Measurements from ENCODE around the gene KLHL28. TPM values are rescaled to one million over a fixed set of nuclear protein-coding genes. Genes with fewer than 3 reads are reported as not detected.
A peak's percentile ranks its signal among the peaks of the same experiment; 100 is the strongest.

KLHL28 gene
- total RNA-seq, 1 experiment from 2014 or later = 10.3 TPM

DNA sequence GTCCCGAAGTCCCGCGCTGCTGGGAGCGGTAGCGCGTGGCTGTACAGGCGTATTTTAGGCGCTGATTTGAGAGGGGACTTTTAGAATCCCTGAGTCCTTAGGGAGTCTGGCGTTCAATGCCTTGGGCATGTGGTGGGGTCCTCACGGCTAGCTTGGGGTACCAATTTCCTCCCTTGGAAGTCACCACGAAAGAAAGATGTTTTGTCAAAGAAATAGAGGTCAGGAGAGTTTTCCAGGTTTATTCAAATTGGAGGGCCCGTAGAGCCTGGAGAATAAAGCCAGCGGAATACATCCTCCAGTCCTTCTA, 63.9 kb downstream of the KLHL28 start:
- Histone ChIP-seq H3K79me2 (ENCODE audit: low read depth) (no peaks in the 10 kb centered on the region), H3K9me3 (ENCODE audit: insufficient read depth, low read depth) (no peaks in the 10 kb centered on the region), H3F3A (ENCODE audit: insufficient read depth, low read depth) (no peaks in the 10 kb centered on the region), H3K27me3 (ENCODE audit: insufficient read depth, low read depth) (no peaks in the 10 kb centered on the region), H3K9me2 (ENCODE audit: insufficient read depth) (no peaks in the 10 kb centered on the region), H2AFZ (peak overlapping the region; percentile 96), H3K27ac (peak overlapping the region; percentile 90), H3K4me3 (peak overlapping the region; percentile 77), H4K20me1 (ENCODE audit: insufficient read depth) (no peaks in the 10 kb centered on the region), H3K4me1 (replicated peaks; ENCODE audit: insufficient read depth) (peaks cover 14% of the 10 kb centered on the region), H3K4me2 (peak overlapping the region; percentile 78), H3K36me3 (ENCODE audit: low read depth) (no peaks in the 10 kb centered on the region)
- BruUV-seq (replicated peaks) = no TSS peak
- ChIA-PET CTCF (no interaction called here), POLR2A (ENCODE audit: unreplicated experiment) (interaction anchor here (0.6 kb wide), 1 partner anchor 215 kb away, joined by 7 read pairs; no protein-coding TSS in a partner anchor)
- DNase-seq = no peak
- TF ChIP-seq, protein P1, sequence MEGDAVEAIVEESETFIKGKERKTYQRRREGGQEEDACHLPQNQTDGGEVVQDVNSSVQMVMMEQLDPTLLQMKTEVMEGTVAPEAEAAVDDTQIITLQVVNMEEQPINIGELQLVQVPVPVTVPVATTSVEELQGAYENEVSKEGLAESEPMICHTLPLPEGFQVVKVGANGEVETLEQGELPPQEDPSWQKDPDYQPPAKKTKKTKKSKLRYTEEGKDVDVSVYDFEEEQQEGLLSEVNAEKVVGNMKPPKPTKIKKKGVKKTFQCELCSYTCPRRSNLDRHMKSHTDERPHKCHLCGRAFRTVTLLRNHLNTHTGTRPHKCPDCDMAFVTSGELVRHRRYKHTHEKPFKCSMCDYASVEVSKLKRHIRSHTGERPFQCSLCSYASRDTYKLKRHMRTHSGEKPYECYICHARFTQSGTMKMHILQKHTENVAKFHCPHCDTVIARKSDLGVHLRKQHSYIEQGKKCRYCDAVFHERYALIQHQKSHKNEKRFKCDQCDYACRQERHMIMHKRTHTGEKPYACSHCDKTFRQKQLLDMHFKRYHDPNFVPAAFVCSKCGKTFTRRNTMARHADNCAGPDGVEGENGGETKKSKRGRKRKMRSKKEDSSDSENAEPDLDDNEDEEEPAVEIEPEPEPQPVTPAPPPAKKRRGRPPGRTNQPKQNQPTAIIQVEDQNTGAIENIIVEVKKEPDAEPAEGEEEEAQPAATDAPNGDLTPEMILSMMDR (conservative IDR thresholded peaks at IDR 0.05) = no peak
- TF ChIP-seq EZH2 (IDR thresholded peaks at IDR 0.05; ENCODE audit: low read depth) = no peak
- intact Hi-C loops (cut with micrococcal nuclease; ENCODE audit: unreplicated experiment) = loop anchor here (1.0 to 5.0 kb wide), 3 partner anchors 64 to 356 kb away; partner anchors contain the start of genes FKBP3, KLHL28 and MIS18BP1

DNA sequence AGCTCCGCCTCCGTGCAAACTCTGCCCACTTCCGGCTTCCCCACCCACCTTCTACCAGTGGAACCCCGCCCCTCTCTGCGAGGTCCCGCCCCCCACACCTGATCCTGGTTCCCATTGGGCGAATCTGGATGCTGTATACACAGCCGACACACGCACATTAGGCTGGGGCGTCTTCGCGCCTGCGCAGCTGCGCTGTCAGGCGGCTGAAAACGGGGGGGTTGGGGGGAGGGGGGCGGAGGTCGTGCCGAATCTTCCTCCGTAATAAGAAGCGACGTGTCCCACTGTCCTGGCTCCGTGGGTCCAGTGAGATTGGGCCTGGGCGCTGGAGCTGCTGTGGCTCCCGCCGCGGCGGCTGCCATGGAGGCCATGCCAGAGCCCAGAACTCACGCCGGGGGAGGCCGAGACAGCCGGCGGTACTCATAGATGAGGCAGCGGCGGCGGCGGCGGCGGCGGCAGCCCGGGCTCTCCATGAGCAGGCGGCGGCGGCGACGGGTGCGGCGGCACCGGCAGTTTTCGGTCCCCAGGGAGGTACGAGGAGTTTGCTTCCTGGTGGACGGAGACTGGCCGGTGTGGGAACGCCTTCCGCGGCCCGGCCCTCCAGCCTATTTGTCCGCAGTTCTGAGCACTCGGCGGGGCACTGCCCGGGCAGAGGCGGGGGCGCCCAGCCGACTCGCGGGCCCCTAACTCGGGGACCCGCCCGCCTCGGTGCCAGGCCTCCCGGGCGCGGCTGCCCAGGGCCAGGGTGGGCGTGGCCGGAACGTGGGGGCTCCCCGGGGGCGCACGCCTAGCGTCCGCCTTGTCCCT, 64.5 kb downstream of the KLHL28 start:
- BruUV-seq (replicated peaks) = no TSS peak
- TF ChIP-seq EZH2 (IDR thresholded peaks at IDR 0.05; ENCODE audit: low read depth) = no peak
- TF ChIP-seq, protein P1 (conservative IDR thresholded peaks at IDR 0.05) = no peak
- Histone ChIP-seq H3K4me2 (peak overlapping the region; percentile 78), H3K9me3 (ENCODE audit: insufficient read depth, low read depth) (no peaks in the 10 kb centered on the region), H2AFZ (peak overlapping the region; percentile 96), H4K20me1 (ENCODE audit: insufficient read depth) (no peaks in the 10 kb centered on the region), H3K27ac (peak overlapping the region; percentile 90), H3K9me2 (ENCODE audit: insufficient read depth) (no peaks in the 10 kb centered on the region), H3K27me3 (ENCODE audit: insufficient read depth, low read depth) (no peaks in the 10 kb centered on the region), H3K4me1 (replicated peaks; ENCODE audit: insufficient read depth) (peaks cover 14% of the 10 kb centered on the region), H3K79me2 (ENCODE audit: low read depth) (no peaks in the 10 kb centered on the region), H3F3A (ENCODE audit: insufficient read depth, low read depth) (no peaks in the 10 kb centered on the region), H3K4me3 (peak overlapping the region; percentile 77), H3K36me3 (ENCODE audit: low read depth) (no peaks in the 10 kb centered on the region)
- ChIA-PET POLR2A (ENCODE audit: unreplicated experiment) (interaction anchor here (0.6 to 0.7 kb wide), 5 partner anchors 208 to 1789 kb away, joined by 4 to 26 read pairs (median 11); no protein-coding TSS in a partner anchor), CTCF (no interaction called here)
- intact Hi-C loops (cut with micrococcal nuclease; ENCODE audit: unreplicated experiment) = loop anchor here (1.0 to 5.0 kb wide), 3 partner anchors 64 to 356 kb away; partner anchors contain the start of genes FKBP3, KLHL28 and MIS18BP1
- DNase-seq = peak; percentile 85 to 87

DNA sequence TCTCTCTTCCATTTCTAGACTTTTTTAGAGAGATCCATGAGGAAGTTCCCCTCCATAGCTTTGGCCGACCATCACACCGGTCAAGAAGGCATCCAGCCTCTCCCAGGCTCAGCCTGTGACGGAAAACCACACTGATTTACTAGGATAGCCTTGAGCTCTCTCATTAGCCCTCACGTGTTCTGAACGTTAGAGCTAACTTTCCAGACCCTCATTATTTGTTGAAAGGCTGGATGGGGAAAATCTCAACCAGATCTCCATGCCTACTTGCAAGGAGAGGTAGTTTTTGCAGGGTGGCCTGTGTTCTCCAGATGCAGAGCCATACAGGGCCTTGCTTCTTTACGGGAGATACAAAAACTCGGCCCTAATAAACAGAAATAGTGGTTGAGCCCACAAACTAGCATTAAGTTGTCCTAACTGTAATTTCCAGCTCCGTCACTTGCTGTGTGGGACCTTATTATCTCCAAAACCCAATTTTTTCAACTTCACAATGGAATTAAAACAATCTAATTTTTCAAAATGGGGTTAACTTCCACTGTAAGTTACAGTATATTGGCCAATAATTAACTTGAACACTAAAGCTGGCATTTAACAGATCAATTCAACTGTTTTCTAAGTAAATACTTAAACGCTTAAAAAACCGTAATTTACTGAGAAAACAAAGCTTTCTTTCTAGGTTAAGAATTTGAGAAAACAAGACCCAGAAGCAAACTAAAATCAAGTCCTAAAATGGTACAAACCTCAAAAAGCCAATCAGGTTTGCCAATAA, 65.3 kb downstream of the KLHL28 start:
- no peaks in the 10 kb centered on the region for H3K36me3 ChIP-seq (ENCODE audit: low read depth)
- TSS peak; percentile 68 for BruUV-seq (replicated peaks)

More for the DNA sequence above, 65.3 kb downstream of the KLHL28 start:
- Histone ChIP-seq H3K79me2 (ENCODE audit: low read depth) (no peaks in the 10 kb centered on the region), H3K27ac (no peak overlapping the region), H3K4me2 (peak overlapping the region; percentile 78), H3K4me3 (peak overlapping the region; percentile 77; the same call in 1 of the 2 replicates), H3F3A (ENCODE audit: insufficient read depth, low read depth) (no peaks in the 10 kb centered on the region), H3K9me3 (ENCODE audit: insufficient read depth, low read depth) (no peaks in the 10 kb centered on the region; the same call in 1 of the 2 replicates), H2AFZ (peak overlapping the region; percentile 49; the same call in 1 of the 2 replicates), H3K27me3 (ENCODE audit: insufficient read depth, low read depth) (no peaks in the 10 kb centered on the region), H3K9me2 (ENCODE audit: insufficient read depth) (no peaks in the 10 kb centered on the region), H4K20me1 (ENCODE audit: insufficient read depth) (no peaks in the 10 kb centered on the region), H3K4me1 (replicated peaks; ENCODE audit: insufficient read depth) (peaks cover 14% of the 10 kb centered on the region)
- DNase-seq = no peak
- no peak for TF ChIP-seq EZH2 (IDR thresholded peaks at IDR 0.05; ENCODE audit: low read depth)
- TF ChIP-seq, protein P1 (conservative IDR thresholded peaks at IDR 0.05) = no peak
- ChIA-PET CTCF (no interaction called here), POLR2A (ENCODE audit: unreplicated experiment) (interaction anchor here (0.6 to 0.7 kb wide), 5 partner anchors 194 to 1790 kb away, joined by 4 to 26 read pairs (median 11); no protein-coding TSS in a partner anchor)
- intact Hi-C loops (cut with micrococcal nuclease; ENCODE audit: unreplicated experiment) = loop anchor here (1.0 to 5.0 kb wide), 3 partner anchors 65 to 357 kb away; partner anchors contain the start of genes FKBP3, KLHL28 and MIS18BP1
